Bone marrow (tissue), 2 donors: ENCODE measurements around the gene UNC45A.

ENCODE experiments used
- DNase-seq, 2 donors: peaks; one replicate each; lab custom pipeline; 2025; lab: John Stamatoyannopoulos, UW

Gene UNC45A

DNA sequence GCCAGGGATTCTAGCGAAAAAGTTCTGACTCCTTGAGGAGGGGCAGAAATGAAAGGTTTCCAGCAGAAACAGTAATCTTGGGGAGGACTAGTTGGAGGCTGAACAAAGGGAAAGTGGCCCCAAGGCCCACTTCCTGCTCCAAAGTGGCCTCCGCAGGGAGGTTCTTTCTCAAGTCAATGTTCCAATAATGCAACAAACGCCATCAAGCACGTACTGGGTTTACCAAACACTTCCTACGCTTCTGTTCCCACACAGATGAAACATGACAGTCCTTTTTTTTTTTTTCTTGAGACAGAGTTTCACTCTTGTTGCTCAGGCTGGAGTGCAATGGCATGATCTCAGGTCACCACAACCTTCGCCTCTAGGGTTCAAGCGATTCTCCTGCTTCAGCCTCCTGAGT lies 10.0 kb downstream of the UNC45A start:
- DNase-seq = no peak

- no peak for DNase-seq
Observed at GRCh38 chr15:90946538-90946937, 11.5 kb downstream of the UNC45A start.

DNA sequence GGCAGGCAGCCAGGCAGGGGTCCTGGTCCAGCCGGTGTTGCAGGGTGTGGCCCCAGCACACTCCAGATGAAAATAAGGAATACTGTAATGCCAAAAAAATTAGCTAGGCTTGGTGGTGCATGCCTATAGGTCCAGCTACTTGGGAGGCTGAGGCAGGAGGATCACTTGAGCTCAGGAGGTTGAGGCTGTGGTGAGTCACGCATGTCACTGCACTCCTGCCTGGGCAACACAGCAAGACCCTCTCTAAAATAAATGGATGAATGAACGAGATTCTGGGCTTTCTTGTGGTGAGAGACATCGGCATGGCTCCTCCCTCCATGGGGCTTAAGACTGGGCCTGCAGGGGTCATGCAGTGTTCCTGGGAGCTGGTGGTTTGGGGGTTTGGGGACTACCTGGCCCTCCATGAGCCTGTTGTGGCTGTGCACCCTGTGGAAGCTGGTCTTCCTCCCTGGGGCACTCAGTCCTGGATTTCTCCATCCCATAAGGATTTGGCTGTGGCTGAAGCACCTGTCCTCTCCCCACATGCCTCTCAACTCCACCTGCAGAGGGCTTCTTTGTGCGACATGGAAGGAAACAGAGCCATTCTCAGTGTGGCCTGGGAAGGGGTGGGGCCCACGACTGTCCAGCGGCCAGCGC lies 12.0 kb downstream of the UNC45A start:
- no peak for DNase-seq

DNA sequence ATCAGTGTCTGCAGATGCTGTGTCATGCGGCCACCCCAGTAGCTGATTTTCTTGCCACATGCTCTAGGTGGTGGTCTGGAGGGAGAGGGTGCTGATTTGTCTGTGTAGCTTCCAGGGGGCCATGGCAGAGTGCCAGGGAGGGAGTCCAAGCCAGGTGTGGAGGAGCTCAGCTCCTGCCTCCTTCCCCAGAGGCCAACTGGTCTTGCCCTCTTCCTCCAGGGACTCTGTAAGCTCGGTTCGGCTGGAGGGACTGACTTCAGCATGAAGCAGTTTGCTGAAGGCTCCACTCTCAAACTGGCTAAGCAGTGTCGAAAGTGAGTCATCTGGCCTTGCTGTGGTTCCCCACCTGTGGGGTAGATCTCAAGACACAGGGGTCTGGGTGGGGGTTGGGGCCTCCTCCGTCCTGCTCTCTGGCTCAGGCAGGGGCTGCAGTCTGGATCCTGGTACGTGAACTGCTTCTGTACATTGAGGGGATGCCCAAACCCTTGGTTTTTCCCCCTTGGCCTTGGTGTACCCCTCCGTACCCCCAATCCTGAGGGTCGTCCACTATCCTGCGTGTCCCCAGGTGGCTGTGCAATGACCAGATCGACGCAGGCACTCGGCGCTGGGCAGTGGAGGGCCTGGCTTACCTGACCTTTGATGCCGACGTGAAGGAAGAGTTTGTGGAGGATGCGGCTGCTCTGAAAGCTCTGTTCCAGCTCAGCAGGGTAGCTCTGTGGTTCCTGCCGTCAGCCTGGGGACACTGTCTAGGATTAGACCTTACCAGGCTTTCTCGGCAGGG lies 12.7 kb downstream of the UNC45A start:
- no peak for DNase-seq

DNA sequence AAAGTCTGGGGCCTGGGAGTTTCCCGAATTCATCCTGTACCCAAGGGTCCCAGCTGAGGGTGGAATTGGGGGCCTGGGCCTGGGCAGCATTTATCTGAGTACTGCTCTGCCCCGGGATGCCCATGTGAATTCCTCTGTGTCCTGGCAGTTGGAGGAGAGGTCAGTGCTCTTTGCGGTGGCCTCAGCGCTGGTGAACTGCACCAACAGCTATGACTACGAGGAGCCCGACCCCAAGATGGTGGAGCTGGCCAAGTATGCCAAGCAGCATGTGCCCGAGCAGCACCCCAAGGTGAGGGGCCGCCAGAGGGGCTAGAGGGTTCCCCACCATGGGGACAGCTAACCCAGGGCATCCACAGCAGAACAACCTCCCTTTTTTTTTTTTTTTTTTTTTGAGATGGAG lies 13.4 kb downstream of the UNC45A start:
- no peak for DNase-seq

- no peak for DNase-seq
Observed at GRCh38 chr15:90949979-90950675, 15.0 kb downstream of the UNC45A start.

- no peak for DNase-seq
Observed at GRCh38 chr15:90950676-90951075, 15.6 kb downstream of the UNC45A start.

DNA sequence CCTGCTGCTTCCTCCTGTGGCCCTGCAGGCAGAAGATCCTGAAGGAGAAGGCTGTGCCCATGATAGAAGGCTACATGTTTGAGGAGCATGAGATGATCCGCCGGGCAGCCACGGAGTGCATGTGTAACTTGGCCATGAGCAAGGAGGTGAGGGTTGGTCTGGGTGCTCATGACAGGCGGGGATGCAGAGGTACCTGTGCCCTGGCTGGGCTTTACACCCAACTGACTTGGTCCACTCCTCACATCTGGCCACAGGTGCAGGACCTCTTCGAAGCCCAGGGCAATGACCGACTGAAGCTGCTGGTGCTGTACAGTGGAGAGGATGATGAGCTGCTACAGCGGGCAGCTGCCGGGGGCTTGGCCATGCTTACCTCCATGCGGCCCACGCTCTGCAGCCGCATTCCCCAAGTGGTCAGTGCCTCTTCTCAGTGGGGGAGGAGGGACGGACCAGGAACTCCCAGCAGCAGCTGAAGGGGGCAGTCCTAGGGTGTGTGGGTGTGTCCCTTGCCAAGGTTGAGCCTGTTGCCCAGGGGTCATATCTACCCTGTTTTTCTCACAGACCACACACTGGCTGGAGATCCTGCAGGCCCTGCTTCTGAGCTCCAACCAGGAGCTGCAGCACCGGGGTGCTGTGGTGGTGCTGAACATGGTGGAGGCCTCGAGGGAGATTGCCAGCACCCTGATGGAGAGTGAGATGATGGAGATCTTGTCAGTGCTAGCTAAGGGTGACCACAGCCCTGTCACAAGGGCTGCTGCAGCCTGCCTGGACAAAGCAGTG lies 18.0 kb downstream of the UNC45A start:
- no peak for DNase-seq

DNA sequence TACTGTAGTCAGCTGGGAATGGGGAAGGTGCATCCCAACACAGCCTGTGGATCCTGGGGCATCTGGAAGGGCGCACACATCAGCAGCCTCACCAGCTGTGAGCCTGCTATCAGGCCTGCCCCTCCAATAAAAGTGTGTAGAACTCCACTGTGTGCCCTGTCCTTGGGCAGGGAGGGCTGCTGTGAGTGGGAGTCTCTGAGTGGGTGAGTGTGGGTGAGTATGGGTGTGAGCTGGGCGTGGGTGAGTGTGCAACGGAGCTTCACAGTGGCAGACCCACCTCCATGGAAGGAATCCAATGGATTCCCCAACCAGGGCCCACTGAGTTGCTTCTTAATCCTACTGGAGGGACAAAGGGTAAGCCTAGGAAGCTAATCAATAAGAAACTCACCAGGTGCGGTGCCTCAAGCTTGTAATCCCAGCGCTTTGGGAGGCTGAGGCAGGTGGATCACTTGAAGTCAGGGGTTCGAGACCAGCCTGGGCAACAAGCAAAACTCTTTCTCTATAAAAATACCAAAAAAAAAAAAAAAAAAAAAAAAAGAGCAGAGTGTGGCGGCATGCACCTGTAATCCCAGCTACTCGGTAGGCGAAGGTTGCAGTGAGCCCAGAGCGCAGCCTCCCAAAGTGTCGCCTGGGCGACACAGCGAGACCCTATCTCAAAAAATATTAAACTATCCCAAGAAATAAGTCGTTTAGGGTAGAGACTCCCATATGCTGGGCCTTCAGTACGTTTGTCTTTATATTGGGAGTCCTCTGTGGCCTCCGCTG lies 19.0 kb downstream of the UNC45A start:
- no peak for DNase-seq

GRCh38 chr15:90954712-90955623 lies 19.9 kb downstream of the UNC45A start, which contains the start of gene RCCD1:
Gene RCCD1 (plus strand): TSS chr15:90954884. CDS start chr15:90956735, 1,851 bp downstream.
- peak; percentile 78 for DNase-seq

- no peak for DNase-seq
Observed at GRCh38 chr15:90955624-90956273, 20.7 kb downstream of the UNC45A start.

DNA sequence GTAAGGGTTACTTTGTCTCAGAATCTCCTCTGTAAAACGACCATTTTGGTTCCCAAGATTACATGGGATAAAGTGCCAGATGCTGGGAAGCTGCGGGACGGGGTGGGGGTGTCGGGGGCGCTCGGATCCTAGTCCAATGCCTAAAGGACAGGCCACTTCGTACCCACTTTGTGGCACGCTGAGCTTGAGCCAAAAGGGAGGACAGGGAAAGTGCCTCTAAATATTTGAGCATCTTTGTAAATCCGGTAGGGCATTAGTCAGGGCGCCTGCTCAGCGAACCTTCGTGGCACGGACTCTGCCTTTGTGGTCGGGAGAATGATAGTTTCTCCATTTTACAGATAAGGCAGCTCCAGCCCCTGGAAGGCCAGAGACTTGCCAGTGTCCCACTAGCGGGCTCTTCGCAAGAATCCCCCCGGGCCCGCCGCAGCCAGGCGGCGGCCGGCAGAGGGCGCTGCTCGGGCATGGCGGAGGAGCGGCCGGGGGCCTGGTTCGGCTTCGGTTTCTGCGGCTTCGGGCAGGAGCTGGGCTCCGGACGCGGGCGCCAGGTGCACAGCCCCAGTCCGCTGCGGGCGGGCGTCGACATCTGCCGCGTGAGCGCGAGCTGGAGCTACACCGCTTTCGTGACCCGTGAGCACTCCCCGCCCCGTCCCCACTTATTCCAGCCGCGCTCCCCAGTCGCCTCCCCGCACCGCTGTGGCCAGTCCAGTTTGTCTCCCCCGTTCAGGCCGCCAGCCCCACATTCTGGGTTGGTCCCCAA lies 21.4 kb downstream of the UNC45A start:
- DNase-seq = no peak

DNA sequence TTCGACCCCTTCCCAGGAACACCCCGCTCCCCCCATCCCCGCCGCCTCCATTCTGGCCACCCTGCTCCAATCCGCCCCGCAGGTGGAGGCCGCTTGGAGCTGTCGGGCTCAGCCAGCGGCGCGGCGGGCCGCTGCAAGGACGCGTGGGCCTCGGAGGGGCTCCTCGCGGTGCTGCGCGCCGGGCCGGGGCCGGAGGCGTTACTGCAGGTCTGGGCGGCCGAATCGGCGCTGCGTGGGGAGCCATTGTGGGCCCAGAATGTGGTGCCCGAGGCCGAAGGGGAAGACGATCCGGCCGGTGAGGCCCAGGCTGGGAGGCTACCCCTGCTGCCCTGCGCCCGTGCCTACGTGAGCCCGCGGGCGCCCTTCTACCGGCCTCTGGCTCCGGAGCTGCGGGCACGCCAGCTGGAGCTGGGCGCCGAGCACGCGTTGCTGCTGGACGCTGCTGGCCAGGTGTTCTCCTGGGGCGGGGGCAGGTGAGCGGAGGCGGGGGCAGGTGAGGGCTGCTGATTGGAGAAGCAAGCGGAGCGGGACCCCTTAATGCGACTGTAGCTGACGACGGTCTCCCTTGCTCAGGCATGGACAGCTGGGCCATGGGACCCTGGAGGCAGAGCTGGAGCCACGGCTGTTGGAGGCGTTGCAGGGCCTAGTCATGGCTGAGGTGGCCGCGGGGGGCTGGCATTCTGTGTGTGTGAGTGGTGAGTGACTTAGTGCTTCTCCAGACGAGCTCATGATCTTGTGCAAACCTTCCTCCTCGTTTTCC lies 22.1 kb downstream of the UNC45A start:
- DNase-seq = no peak

- DNase-seq = no peak
Observed at GRCh38 chr15:90957791-90958190, 22.7 kb downstream of the UNC45A start.

GRCh38 chr15:90959028-90959595 lies 24.0 kb downstream of the UNC45A start:
- no peak for DNase-seq

- no peak for DNase-seq
Observed at GRCh38 chr15:90959894-90960293, 24.8 kb downstream of the UNC45A start.

DNA sequence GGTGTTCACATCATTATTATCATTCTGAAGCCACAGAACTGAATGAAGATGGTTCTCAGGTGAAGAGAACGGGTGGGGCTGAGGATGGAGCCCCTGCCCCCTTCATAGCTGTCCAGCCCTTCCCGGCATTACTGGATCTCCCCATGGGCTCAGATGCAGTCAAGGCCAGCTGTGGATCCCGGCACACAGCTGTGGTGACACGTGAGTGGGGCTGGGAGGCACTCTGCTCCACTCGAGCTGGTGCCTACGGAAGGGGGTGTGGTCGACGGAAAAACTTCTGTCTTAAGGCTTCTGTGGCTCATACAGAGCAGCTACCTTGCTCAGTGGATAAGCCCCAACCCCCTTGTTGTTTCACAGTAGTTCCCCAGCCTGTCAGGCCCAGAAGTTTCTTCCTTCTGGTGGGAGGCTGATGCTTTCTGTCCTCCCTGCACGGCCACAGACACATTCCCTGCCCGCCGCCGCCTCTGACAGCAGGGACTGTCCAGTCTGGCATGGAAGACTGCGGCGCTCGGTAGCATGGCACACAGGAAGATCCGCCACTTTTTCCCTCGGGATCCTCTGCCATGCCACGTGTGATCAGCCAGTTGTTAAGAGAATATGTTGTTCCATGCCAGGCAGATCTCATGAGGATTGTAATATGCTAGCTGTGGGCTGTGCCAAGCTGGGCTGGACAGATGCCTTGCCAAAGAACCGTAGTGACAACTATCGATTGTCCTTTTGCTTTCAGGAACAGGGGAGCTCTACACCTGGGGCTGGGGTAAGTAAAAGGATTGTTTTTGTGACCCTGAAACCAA lies 25.4 kb downstream of the UNC45A start:
- no peak for DNase-seq
